SK-N-SH treated with all-trans-retinoic acid at 6 μM for 48 hours (cell line): ENCODE results near the gene PLA2G3.
"Not testable (repeated sequence)": the region's sequence is repeated elsewhere in the genome, so short reads cannot be mapped to it uniquely, and the experiment has no call there.

Source experiments
- ATAC-seq: fragments of 200-7000 bp; cut with Tn5 transposase; 3 replicates; pipeline ENCODE4 v1.9.1; 2020; ENCODE audit warnings: mild to moderate bottlenecking, moderate library complexity
- ARNTL ChIP-seq: fragments of 450-650 bp; formaldehyde crosslinking; IDR thresholded peaks from 2 replicates; pipeline ENCODE4 v1.5.0; 2020; ENCODE audit warnings: low read depth, mild to moderate bottlenecking, moderate library complexity, borderline replicate concordance
- CREB5 ChIP-seq: fragments of 250-450 bp; sonication (Bioruptor Pico); IDR thresholded peaks from 2 replicates; pipeline ENCODE4 v1.5.1; 2020; ENCODE audit warnings: low read depth, mild to moderate bottlenecking, moderate library complexity
- CSRNP3 ChIP-seq: fragments of 250-450 bp; sonication (Bioruptor Pico); IDR thresholded peaks from 2 replicates; pipeline ENCODE4 v1.5.1; 2021; ENCODE audit warnings: mild to moderate bottlenecking, moderate library complexity
- ESRRG ChIP-seq: fragments of 250-450 bp; sonication (Bioruptor Pico); IDR thresholded peaks from 2 replicates; pipeline ENCODE4 v1.6.1; 2021; ENCODE audit warnings: mild to moderate bottlenecking
- ISL1 ChIP-seq: fragments of 250-450 bp; sonication (Bioruptor Pico); IDR thresholded peaks from 2 replicates; pipeline ENCODE4 v2.1.2; 2022; ENCODE audit warnings: mild to moderate bottlenecking, moderate library complexity
- PATZ1 ChIP-seq: fragments of 250-450 bp; sonication (Bioruptor Pico); IDR thresholded peaks from 2 replicates; pipeline ENCODE4 v1.8.0; 2020; ENCODE audit warnings: mild to moderate bottlenecking, moderate library complexity, borderline replicate concordance
- RARB ChIP-seq: fragments of 250-450 bp; sonication (Bioruptor Pico); IDR thresholded peaks from 2 replicates; pipeline ENCODE4 v1.8.0; 2021; ENCODE audit warnings: mild to moderate bottlenecking, moderate library complexity
- TCF4 ChIP-seq: fragments of 250-450 bp; sonication (Bioruptor Pico); IDR thresholded peaks from 2 replicates; pipeline ENCODE4 v1.8.0; 2021; ENCODE audit warnings: mild to moderate bottlenecking, moderate library complexity, borderline replicate concordance
- TSHZ2 ChIP-seq: fragments of 250-450 bp; sonication (Bioruptor Pico); IDR thresholded peaks from 2 replicates; pipeline ENCODE4 v1.5.0; 2020; ENCODE audit warnings: mild to moderate bottlenecking, moderate library complexity
- ZC3H10 ChIP-seq: fragments of 250-450 bp; sonication (Bioruptor Pico); IDR thresholded peaks from 2 replicates; pipeline ENCODE4 v1.5.1; 2021; ENCODE audit warnings: mild to moderate bottlenecking, moderate library complexity
- ZFP3 ChIP-seq: fragments of 250-450 bp; sonication (Bioruptor Pico); IDR thresholded peaks from 2 replicates; pipeline ENCODE4 v1.5.0; 2020; ENCODE audit warnings: mild to moderate bottlenecking, moderate library complexity
- ZFP30 ChIP-seq: fragments of 450-650 bp; formaldehyde crosslinking; IDR thresholded peaks from 2 replicates; pipeline ENCODE4 v1.5.0; 2022; ENCODE audit warnings: mild to moderate bottlenecking, moderate library complexity
- ZNF565 ChIP-seq: fragments of 450-650 bp; formaldehyde crosslinking; conservative IDR thresholded peaks from 2 replicates; pipeline ENCODE4 v1.5.0; 2020; ENCODE audit warnings: low read depth, mild to moderate bottlenecking, moderate library complexity
- ZNF70 ChIP-seq: fragments of 450-650 bp; formaldehyde crosslinking; IDR thresholded peaks from 2 replicates; pipeline ENCODE4 v1.5.0; 2020; ENCODE audit warnings: mild to moderate bottlenecking, moderate library complexity
- ZNF8 ChIP-seq: fragments of 450-650 bp; formaldehyde crosslinking; IDR thresholded peaks from 2 replicates; pipeline ENCODE4 v1.5.0; 2020; ENCODE audit warnings: mild to moderate bottlenecking, moderate library complexity

PLA2G3 gene

GRCh38 chr22:31177420-31178162 is 37.3 kb upstream of the PLA2G3 start:
- peak; percentile 88 for ATAC-seq
- TF ChIP-seq CREB5: no peak
- no peak for TF ChIP-seq RARB (CRISPR knock-in tag)
- TF ChIP-seq TCF4 (CRISPR knock-in tag): no peak
- TF ChIP-seq CSRNP3 (CRISPR knock-in tag): no peak
- peak; percentile 35 for TF ChIP-seq ISL1 (CRISPR knock-in tag)
- TF ChIP-seq ZFP30 (CRISPR knock-in tag): no peak
- no peak for TF ChIP-seq ZNF565
- TF ChIP-seq TSHZ2 (CRISPR knock-in tag): no peak

GRCh38 chr22:31176923-31177322 is 36.6 kb upstream of the PLA2G3 start:
- no peak for TF ChIP-seq ZNF8 (CRISPR knock-in tag)
- no peak for TF ChIP-seq ZFP3
- TF ChIP-seq CREB5: no peak
- no peak for TF ChIP-seq ZNF70
- no peak for TF ChIP-seq ZC3H10 (CRISPR knock-in tag)
- no peak for ATAC-seq

GRCh38 chr22:31173386-31174145 is 33.3 kb upstream of the PLA2G3 start:
- peak; percentile 75 for ATAC-seq
- no peak for TF ChIP-seq ZNF70
- TF ChIP-seq ESRRG (CRISPR knock-in tag): no peak
- no peak for TF ChIP-seq RARB (CRISPR knock-in tag)
- no peak for TF ChIP-seq PATZ1 (CRISPR knock-in tag)
- TF ChIP-seq CREB5: no peak
- no peak for TF ChIP-seq ZNF565
- TF ChIP-seq ARNTL (CRISPR knock-in tag): no peak

- ATAC-seq: not testable (repeated sequence)
Observed at GRCh38 chr22:31171734-31172133, 31.4 kb upstream of the PLA2G3 start.
